GM21786 (cell line): Measurements from ENCODE around the gene FOXP1.
"Not testable (repeated sequence)": the region's sequence is repeated elsewhere in the genome, so short reads cannot be mapped to it uniquely, and the experiment has no call there.

Experiments used
- ATAC-seq: cut with Tn5 transposase; IDR thresholded peaks from one replicate; pipeline ENCODE4 v1.9.1; 2021; ENCODE audit not compliant: unreplicated experiment

The FOXP1 gene

DNA sequence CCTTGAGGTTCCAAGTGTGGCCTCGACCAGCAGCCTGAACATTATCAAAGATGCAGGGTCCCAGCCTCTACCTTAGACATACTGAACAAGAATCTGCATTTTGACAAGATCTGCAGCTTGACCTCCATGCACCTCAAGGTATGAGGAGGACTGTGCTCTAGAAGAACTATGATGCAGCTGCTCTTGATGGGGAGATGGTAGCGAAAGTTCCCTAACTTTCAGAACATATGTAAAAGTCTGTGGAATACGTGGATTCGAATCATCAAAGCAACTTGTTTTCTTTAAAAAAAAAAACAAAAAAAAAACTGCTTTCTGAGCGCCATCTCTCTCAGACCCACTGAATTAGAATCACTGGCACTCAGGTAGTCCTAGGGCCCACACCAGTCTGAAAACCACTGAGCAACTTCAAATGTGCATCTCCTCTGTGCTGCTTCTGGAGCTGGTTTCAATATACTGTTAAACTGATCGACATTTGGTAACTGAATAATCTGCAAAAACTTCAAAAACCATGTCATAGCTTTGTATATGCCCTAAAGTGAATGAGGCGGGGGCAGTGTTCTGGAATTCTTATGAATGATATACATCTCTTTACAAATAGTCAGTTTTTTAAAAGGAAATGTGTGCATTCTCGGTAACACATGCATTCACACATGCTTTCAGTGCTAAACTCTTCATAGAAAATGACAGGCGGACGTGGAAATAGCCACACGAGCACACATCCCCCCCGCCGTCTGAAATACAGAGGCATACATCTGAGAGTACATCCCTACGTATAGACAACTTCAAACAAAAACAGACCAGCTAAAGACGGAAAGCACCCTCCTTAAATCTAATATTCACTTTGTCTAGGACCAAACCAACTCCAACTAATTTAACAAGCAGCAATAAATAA, 128.8 kb downstream of the FOXP1 start:
- no peak for ATAC-seq

DNA sequence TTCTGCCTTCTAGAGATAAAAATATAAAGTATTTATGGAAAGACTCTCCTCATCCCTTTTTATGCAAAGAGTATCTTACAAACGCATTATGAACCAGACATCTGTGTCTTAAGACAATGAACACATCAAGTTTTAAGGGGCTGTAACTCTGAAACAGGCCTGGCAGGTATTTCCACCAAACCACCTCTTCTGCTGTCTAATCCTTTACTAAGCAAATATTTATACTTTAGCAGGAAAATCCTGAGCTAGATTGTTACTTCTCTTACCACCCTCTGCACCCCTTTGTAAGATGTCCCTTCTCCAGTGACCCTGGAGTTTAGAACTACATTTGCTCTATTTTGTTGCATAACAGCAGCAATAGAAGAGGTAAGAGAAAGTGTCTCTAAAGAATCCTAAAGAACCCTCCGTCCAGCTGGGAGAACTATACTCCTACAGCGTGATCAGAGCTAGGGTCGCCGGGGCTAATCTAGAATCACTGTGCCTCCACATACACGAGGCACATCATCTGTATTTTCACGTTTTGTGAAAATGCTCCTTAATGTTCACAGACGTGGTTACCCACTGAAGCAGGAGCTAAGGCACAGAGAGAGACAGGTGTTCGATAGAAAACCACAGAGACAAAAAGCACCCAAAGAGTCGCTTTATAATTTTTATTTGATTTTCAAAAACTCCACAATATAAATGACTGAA, 129.6 kb downstream of the FOXP1 start:
- ATAC-seq, result no peak

GRCh38 chr3:71453319-71453718, 130.2 kb downstream of the FOXP1 start:
- ATAC-seq, result no peak

DNA sequence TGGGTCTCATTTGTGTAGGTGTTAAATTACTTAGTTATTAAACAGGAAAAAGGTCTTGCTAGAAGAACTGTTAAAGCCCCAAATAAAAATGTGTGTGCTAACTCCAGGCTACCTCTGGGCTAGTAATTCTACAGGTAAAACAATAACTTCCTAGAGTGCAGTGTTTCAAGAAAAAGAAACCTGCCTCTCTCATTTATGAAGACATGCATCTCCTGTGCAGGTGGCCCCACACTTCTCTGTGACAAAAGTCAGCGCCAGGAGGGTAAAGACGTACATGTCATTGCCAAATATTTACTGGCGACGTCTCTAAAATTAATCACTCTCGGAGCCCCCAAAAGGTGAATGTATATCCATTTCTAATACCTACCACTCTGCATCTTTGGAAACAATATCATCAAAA, 131.7 kb downstream of the FOXP1 start:
- no peak for ATAC-seq

- no peak for ATAC-seq
These were observed 132.5 kb downstream of the FOXP1 start for GRCh38 chr3:71451060-71451459.

GRCh38 chr3:71450162-71450561, 133.4 kb downstream of the FOXP1 start:
- no peak for ATAC-seq

DNA sequence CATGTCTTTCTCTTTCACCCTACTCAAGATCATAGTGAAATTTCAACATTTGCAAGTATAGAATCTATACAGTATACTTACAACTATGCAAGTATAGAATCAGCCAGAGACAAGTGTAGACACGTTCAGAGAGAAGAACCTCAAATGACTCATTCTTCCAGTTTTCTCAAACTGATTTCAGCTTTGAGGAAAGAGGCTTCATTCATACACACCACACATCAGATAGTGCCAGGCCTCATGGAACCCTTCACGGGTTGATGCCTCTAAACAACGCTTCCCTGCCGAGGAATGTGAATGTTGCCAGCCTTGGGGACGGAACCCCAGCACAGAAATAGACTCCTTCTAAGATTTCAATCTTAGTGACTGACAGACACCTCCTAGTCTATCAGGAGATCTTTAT, 135.7 kb downstream of the FOXP1 start:
- no peak for ATAC-seq

GRCh38 chr3:71447197-71447596, 136.3 kb downstream of the FOXP1 start:
- no peak for ATAC-seq

GRCh38 chr3:71446734-71447133, 136.8 kb downstream of the FOXP1 start:
- ATAC-seq, result no peak

DNA sequence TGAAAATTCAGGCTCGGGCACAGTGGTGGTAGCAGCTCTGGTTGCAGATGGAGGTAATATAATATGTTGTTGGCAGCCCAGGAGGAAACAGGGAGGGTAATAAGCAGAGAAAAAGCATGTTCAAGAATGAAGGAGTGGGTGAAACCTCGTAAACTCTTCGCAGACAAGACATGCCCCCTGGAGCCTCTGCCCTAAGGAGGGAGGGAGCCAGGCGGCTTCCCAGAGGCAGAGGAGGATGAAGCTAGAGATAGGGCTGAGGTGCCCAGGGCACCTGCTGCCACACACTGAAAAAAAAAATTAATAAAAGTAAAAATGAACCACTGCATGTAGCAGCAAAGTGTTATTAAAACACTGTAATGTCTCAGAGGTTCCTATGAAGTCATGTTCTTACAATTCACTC, 137.3 kb downstream of the FOXP1 start:
- no peak for ATAC-seq

- no peak for ATAC-seq
These were observed 138.7 kb downstream of the FOXP1 start for GRCh38 chr3:71444861-71445259.

DNA sequence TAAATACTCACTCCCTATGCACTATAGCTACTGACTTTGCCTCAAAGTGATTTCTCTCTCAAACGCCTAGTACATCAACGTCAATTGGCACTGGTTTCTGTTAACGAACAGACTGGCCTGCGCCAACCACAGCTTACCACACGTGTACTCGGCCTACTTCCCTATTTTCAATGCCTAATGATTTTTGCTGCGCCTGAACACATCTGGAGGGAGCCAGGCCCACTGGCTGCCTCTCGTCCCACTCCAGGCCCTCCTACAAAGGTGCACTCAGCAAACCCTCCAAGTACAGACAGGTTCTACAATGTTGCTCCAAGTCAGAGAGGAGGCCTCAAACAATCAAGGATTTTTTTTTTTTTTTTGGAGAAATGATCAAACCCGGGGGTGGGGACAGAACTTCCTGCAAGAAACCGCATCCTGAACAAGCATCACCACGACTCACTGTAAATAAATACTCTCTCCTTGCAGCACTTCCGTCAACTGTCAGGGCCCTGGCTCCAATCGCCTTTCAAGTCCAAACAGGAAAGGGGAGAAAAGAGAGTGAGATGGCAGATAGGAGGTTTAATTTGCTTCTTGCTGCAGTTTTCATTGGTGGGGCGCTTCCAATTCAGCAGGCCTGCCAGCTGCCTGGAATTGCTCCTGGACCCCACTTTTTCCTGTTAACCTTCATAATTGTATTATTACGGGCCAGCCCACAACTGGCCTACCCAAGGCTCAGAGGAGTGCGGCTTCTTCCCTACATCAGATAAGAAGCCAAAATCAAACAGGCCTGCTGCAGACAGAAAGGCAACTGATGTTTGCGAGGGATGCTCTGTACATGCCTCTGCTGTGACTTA, 139.3 kb downstream of the FOXP1 start:
- ATAC-seq, result peak; percentile 90

DNA sequence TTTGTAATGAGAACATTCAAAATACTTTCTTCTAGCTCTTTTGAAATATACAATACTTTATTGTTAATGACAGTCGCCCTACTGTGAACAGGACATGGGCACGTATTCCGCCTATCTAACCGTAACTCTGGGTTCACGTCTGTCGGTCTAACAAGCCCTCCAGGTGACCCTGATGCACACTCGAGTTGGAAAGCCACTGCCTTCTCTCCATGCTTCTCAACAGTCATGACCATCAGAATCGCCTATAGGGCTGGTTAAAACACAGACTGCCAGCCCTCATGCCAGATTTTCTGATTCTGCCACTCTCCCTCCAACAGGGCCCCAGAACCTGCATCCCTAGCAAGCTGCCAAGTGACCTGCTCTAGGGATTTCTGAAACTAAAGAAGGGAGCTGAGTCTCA, 140.2 kb downstream of the FOXP1 start:
- ATAC-seq, result no peak

- no peak for ATAC-seq
These were observed 140.9 kb downstream of the FOXP1 start for GRCh38 chr3:71442652-71443042.

GRCh38 chr3:71441925-71442651, 141.4 kb downstream of the FOXP1 start:
- no peak for ATAC-seq

- ATAC-seq, result no peak
These were observed 142.2 kb downstream of the FOXP1 start for GRCh38 chr3:71441217-71441924.

- ATAC-seq, result no peak
These were observed 144.6 kb downstream of the FOXP1 start for GRCh38 chr3:71438904-71439303.

DNA sequence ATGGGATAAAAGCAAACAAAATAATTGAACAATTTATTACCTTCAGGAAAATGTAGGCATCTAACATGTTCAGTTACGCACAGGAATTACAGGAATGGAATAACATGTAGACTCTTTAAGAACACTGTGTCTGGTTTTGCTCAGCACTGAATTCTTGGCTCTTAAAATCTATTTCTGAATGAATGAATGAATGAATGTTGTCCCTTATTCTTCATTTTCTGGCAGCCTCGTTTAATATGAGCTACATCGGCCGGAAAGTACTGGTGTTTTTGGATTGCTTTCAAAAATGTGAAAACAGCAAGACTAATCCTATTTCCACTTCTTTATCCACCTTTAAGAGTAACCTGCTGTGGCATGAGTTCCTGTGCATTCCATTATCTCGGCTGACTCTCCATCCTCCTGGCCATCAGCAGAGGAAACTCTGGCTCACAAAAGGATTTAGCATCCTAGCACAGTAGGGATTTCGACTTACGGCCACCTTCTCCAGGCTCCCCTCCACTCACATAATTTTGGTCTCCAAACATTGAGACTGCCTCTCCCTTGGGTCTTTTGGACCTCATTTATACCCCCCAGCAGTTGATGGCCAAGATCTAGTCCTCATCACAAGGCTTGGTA, 145.3 kb downstream of the FOXP1 start:
- no peak for ATAC-seq

DNA sequence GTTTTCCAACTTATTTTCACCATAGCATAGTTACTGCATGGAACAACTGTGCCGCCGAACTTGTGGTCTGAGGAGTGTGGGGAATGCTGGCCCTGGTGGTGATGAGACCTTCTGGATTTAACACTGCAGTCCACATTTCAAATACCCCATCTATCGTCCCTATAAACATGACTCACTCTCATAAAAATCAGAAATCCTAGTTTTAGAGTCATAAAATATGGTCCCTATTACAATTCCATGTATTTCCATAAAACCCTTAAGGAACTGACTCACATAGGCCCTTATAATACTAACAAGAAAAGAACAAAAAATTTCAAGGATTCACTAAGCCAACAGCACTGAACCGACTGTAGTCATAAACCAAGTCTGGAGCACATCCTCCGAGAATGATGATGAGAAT, 147.2 kb downstream of the FOXP1 start:
- no peak for ATAC-seq

DNA sequence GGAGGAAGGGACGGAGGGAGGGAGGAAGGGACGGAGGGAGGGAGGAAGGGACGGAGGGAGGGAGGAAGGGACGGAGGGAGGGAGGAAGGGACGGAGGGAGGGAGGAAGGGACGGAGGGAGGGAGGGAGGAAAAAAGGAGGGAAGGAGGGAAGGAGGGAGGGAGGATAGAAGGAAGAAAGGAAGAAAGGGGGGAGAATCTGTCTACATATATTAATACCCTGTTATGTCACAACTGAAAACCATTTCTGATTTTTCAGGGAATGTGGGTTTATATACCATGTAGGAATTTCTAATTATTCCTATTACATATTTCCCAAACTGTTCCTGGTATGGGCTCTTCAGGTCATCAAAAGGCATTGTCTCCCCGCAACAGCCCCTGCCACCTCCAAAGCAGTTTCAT, 147.7 kb downstream of the FOXP1 start:
- not testable (repeated sequence) for ATAC-seq
